ENCODE results near the gene EPB41L5.

DNA sequence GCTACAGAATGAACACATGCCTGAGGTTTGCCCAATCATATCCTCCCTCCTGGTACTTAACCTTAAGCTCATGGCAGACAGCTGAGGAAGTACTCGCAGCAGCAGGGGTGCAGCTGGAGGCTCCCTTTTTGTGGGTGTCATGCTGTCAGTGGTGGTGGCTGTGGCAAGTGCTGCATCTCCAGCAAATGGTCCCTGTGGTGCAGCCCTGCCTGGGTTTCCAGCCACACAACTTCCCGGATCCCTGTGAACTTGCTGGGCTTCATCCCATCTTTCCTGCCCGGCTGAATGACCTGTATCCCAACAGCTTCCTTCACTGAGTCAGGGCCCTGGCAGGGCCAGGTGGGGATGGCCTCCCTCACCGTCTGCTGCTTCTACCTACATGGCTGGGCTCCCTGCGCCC is 205.3 kb downstream of the EPB41L5 start:
- TF ChIP-seq CBFB (CRISPR knock-in tag; IDR thresholded peaks at IDR 0.05) (no peak), KLF1 (tag; IDR thresholded peaks at IDR 0.05) (no peak), RAD21 (CRISPR knock-in tag; conservative IDR thresholded peaks at IDR 0.05 in 1 of 2, IDR thresholded peaks at IDR 0.05 in 1 of 2) (no peak), ZNF274 (IDR thresholded peaks at IDR 0.05; ENCODE audit: borderline replicate concordance, low read depth, low read length) (no peak), NR2C2 (CRISPR knock-in tag; IDR thresholded peaks at IDR 0.05) (no peak), NR2C2 (tag; IDR thresholded peaks at IDR 0.05) (no peak)
